Cortex of kidney (tissue), 1 donor: ENCODE measurements around the gene LRMDA.

Source experiments
- DNase-seq: peaks from one replicate; lab custom pipeline; 2025; lab: John Stamatoyannopoulos, UW

Gene LRMDA

DNA sequence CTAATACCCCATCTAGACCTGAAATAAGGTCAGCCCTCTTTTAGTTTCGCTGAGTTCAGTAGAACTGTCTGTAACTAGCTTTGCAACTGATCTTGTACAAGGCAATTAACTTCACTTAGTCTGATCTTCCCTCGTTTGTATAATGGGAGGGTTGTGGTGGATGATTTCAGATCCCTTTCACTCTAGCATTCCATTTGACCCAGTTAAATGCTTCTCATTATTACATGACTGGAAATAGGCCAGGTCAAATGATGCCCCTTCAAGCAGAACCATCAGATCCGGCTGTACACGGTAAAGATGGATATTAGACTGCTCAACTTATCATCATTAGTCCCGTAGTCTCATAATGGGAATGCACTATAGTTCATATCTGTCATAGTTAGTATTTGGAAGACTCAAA is 1009.0 kb downstream of the LRMDA start:
- no peak for DNase-seq

DNA sequence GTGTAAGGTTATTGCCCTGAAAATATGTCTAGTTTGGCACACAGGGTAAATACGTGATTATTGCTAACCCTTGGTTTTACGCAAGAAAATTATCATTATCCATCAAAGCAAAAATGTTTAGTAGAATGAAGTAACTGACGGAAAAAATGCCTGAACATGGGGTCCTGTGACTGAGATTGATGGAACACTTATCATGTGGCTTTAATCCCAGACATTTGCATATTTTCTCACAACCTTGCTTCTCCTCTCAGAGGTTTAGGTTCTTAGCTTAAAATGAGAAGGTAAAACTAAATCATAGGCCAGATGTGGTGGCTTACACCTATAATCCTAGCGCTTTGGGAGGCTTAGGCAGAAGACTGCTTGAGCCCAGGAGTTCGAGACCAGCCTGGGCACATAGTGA is 1010.7 kb downstream of the LRMDA start:
- DNase-seq = no peak

DNA sequence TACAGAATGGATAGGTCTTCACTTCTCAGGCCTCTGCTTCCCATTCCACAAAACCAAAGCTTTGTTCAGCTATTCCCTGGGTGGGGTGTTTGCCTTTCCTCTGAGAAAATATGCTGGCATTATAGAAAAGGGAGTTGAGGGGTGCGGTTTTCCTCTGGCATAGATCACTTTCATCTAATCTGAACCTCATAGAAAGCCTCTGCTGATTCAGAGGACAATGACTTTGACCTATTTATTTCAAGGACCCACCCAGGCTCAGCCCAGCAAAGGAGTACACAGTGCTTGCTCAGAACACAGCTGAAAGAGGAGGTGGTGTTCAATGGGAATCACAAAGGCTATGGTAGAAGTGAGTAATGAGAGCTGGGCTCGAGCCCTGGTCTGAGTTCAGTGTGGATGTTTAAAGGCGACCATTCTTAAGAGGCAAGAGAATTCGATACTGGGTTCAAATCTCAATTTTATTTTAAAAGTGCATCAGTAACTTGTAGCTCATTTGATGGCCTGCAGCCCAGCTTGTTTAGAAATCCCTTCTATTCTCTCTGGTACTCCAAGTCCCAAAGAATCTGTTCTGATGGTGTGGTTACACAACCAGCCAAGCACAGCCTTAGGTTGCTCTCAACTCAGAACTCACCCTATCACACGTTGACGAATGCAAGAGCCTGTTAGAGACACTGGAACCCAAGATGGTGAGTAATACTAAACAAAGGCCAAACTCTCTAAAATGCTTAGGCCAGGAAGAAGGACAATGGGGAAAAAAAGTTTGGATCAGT is 1012.8 kb downstream of the LRMDA start:
- no peak for DNase-seq

DNA sequence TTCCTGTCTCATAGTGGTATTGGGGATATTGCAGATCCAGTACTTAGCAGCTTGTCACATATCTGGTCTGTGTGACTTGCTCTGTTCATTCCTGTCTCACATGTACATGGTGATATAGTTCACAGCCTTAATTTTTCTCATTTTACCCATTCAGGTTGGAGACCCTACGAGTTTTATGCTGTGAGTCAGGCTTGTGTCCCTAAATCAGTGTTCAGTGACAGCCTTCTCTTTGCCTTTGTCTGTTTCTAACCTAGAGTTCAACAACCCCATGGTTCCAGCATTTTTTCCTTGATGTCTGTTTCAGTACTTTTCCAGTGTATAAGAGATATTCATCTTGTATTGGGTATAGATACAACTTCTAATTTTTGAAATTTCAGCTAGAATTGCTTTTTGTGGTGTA is 1016.2 kb downstream of the LRMDA start:
- DNase-seq = no peak

DNA sequence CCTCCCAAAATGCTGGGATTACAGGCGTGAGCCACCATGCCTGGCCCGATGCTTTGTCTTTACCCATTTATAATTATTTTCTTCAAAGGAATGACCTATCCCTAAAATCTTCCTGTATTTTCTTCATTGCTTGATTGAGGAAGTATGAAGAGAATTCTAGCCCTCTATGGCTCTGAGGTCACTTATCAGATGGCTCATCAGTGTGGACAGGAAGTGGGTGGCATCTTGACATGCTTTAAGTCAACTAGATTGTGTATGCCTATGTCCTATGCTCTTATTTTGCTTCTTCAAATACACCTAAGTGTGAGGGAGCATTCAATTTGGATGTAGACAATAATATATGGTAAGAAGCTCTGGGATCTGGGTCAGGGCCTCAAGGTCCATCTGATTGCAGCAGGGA is 1020.5 kb downstream of the LRMDA start:
- DNase-seq = no peak

DNA sequence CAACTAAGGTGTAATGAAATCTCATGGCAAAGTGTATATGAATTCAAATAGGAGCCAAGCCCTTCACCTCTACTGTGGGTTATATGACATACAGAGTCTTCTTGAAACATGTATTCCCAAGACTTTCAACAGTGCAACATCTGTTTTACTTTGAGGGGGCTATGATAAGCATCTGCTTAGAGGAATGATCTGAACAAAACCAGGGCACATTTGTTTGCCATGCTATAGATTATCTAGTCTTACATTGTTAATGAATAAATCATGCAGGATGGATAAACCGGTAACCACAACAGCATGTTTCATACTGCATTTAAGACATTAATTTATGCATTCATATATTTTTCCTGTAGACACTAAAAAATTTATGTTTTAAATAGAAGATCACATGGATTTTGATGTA is 1021.9 kb downstream of the LRMDA start:
- DNase-seq = no peak

DNA sequence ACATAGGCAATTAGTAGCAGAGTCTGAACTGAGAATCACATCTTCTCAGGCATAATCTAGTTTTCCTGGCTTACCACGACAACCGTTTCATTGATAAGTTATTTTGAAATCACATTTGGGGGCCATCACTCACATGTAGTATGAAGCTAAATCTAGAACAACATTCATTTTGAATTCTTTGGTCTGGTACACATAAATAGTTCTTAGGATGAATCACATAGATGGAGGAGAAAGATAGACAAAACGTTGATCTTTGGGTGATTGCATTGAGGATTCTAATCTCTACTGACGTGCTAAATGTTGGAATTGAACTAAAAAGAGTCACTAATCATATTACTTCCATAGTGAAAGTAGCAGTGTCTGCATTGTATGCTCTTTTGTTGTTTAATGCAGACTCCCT is 1022.6 kb downstream of the LRMDA start:
- DNase-seq = no peak

DNA sequence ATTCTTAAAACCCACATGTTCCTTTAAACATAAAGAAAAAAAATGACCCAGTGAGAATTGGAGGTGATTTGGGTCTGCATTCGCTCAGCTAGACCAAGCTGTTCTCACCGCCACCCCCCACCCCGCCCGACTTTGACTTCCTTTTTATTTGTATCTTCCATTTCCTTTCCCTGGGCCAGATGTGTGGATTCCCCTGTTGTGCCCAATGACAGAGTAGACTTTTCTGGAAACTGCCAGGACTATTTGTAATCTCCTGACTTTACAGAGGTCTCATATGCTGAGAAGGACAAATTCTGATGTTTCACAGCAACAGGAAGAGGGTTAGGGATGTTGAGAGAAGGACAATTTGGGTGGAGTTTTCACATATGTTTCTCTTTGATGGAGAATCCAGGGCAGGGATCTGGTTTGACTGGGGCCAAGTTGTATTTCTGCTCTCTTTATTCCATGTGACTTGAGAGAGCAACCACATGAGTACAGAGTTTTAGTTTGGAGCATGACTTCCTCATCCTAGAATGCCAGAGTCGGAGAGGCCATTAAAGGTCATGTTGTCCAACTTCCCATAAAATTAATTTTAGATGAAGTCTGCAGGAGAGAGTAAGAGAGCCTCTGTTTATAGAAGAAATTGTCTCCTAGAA is 1023.2 kb downstream of the LRMDA start:
- no peak for DNase-seq

DNA sequence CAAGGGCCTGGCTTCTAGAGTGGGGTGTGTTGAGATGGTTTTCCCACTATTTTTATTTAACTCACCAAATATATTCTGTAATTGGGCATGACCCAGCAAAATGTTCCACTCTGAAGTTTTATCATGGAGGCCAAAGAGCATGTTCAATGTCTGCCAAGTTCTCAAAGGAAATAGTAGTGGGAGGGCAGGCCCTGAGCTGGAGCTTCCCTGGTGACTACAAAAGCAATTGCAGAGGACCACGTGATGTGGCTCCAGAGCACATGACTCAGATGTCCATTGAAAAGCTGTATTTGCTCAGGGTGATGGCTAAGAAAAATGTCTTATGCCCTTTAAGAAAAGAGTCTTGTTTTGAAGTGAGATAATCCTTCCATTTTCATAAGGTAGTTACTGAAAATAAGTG is 1024.8 kb downstream of the LRMDA start:
- no peak for DNase-seq

DNA sequence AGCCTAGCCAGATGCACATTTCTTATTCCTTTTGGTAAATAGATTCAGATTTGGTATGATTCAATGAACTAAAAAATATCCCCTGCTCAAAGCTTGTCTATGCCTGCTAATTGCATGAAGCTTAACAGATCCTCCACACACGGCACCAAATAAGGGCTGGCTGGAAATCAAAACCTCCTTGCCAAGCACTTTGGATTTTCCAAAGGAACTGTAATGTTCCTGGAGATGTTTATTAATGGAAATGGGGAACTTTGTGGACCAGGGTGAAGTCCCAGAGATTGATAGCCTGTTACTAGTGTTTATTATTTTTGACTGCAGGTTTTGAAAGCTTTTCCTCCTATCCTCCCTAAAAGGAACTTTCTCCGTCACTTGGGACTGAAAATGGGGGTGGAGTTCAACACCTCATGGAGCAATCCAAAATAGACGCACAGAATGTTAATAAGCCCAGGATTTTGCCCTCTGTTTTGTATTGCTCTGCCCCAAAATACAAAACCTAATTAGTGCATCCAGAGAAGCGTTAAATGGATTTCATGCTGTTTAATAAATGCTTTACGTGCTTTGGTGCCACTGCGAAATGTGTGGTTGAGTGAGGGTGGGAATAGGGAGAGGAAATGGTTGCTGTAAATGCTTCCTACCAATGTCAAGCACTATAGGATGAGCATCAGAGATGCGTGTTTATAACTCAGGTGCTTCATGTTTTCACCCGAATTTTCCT is 1027.7 kb downstream of the LRMDA start:
- DNase-seq = no peak

DNA sequence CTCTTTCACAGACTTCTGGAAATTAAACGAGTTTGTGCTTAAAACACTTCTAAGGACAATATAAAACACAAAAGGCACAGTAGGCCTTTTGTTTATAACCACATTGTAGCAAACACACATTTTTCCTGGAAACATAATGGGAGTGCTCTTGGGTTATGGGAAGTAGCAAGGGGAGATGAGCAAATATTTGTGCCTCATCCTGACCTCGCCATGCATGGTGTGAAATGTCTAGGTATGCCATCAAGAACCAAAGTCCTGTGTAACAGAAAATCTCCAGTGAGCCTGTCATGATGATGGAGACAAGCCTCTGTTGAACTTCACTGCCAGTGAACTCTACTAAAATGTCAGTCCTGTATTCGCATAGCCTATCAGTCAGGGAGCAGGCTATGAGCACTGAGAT is 1029.6 kb downstream of the LRMDA start:
- DNase-seq = no peak

DNA sequence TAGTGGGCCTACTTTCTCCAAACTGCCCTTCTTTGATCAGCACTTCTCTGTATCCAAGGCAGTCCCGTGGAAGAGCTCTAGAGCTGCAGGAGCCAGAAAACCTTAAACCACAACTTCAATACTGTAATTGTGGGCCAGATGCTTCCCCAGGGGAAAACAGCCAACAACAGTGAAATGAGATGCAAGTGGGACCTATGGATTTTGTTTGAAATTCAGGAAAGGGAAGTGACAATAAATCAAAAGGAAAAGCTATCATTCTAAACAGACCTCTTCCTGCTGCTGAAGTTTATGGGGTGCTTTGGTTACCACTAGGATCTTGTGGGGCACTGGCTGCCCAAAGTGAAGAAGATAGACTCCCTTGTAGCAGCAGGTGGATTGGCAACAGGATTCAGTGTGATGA is 1031.7 kb downstream of the LRMDA start:
- no peak for DNase-seq

DNA sequence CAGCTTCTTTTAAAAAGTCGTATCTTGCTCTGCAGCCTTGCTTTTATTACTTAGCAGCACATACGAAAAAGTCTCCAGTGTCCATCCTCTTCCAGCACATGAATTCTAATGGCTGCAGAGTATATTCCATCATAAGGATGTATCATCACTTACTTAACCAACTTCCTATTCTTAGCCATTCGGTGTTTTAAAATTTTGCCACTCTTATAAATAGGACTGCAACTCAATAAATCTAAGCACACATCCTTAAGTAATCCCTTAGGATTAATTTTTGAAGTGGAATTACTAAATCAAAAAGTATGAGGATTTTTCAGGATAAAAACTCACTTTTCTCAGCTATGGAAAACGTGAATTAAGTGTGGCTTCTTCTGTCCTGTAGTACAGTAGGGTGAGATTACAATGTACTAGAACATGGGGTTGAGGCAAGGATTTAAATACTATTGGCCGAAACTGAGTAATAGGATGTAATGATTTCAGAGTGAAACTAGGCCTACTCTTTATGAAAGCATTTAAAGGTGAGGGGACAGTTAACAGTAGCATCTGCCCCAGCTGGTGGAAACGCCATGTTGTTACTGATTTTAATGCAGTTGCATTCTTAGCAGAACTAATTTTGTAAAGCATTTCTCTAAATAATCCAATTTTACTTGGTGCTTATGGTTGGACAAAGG is 1035.5 kb downstream of the LRMDA start:
- DNase-seq = no peak

DNA sequence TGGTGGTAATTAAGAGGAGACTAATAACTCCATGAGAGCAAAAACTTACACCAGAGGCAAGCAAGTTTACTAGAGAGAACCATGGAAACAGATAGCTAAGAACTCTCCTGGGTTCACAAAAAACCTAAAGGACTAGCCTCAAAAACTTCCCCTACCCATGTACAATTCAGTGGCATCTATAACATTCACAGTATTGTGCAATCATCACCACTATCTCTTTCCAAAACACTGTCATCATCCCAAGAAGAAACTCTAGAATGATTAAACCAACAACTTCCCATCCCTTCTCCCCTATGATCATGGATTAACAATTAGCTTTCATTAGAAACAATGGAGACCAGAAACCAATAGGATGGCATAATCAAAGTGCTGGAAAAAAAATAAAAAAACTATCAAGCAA is 1038.3 kb downstream of the LRMDA start:
- DNase-seq = no peak

DNA sequence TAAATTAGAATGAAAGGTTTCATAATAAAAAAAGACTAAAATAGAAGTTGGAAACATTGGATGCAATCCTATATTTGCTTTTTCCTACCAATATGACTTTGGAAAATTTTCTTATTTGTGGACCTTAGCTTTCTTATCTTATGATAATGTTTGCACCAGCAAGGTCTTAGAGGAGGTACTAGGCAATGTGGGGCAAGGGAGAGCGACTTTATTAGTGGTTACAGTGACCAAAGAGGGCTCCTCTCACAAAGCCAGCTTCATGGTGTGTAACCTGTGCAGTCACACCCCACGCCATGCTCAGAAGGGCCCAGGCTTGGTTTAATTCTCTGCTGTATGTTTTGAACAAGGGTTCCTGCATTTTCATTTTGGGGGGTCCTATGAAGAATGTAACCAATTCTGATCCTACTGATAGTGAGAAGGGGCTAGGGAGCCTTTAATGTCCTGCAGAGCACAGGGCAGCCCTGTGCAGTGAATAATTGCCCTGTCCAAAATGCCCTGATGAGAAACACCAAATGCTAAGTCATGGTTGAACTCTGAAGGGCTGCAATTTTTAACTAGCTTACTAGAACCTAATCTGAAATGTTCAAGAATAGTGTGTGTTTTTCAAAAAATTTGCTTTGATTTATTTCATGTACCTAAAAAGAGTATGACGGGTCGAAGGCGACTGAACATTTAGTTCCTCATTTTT is 1047.8 kb downstream of the LRMDA start:
- no peak for DNase-seq

DNA sequence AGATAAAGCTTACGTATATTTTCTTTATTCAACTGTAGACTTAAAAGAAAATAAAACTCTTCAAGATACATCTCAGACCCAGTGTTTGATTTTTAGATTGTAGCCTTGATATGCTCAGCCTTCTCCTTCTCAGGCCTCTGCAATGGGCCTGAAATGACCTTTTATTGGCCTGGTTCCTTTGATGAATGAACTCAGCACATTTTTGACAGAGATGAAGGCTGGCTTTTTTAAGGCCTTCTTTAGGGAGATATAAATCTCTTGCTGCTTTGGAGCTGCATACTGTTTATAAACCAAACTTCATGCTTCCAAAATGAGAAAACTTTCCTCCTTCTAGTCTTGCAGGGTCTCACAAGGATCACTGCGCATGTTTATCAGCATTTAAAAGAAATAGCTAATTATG is 1049.8 kb downstream of the LRMDA start:
- DNase-seq = no peak

DNA sequence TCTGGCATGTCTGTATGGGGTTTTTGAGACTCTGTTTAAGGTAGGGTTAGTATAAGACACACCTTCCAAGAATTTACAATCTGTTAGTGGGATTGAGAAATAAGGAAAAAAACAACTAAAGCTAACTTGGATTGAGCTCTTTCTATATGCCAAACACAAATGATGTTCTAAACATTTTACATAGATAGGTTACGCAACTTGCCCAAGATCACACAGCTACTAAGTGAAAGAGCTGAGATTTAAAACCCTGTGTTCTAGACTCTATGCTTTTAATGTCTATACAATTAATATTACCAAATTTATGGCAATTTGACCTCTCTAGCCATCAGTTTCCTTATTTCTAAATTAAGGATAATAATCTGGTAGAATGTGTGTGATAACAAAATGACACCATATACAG is 1056.2 kb downstream of the LRMDA start:
- DNase-seq = no peak

DNA sequence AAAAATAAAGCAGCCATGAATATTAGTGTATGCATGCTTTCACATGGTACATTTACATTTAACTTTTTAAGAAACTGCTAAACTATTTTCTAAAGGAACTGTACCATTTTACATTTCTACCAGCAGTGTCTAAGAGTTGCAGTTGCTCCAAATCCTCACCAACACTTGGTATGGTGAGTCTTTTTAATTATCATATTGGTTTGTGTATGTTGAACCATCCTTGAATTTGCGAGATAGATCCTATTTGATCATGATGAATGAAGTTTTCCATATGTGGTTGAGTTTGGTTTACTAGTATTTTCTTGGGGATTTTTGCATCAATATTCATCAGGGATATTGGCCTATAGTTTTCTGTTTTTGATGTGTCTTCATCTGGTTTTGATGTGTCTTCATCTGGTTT is 1057.2 kb downstream of the LRMDA start:
- no peak for DNase-seq

DNA sequence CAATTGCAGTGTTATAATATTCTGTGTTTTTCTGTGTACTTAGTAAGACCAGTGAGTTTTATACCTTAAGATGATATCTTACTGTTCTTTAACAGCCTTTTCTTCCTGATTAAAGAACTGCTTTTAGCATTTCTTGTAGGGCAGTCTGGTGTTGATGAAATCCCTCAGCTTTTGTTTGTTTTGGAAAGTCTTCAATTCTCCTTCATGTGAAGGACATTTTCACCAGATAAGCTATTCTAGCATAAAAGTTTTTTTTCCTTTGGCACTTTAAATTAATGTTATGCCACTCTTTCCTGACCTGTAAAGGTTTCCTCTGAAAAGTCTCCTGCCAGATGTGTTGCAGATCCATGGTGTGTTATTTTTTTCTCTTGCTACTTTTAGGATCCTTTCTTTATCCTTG is 1059.8 kb downstream of the LRMDA start:
- DNase-seq = no peak

DNA sequence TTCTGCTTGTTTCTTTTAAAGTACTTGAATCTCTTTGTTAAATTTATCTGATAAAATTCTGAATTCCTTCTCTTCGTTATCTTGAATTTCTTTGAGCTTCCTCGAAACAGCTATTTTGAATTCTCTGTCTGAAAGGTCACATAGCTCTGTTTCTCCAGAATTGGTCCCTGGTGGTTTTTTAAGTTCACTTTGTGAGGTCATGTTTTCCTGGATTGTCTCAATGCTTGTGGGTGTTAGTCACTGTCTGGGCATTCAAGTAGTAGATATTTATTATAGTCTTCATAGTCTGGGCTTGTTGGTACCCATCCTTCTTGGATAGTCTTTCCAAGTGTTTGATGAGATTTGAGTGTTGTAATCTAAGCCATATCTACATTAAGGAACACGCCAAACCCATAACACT is 1060.6 kb downstream of the LRMDA start:
- no peak for DNase-seq

DNA sequence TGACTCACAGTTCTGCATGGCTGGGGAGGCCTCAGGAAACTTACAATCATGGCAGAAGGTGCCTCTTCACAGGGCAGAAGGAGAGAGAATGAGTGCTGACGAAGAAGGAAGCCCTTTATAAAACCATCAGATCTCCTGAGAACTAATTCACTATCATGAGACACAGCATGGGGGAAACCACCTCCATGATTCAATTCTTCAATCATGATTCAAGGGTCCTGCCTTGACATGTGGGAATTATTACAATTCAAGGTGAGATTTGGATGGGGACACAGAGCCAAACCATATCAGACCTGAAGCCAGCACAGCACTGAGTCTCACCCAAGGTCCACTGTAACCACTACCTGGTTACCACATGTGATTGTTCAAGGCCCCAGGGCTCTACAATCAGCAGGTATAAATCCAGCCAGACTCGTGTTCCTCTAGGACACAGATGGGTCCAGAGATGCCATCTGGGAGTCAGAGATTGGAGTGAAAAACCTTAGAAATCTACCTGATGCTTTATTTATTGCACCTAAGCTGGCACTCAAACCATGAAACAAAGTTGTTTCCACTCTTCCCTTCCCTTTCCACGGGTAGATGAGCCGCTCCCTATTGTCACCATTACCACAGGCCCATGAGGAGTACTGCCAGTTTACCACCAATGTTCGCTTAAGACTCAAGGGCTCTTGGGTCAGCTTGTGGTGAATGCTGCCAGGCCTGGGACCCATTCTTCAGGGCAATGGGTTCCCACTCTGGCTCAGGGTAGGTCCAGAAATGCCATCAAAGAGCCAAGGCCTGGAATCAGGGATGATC is 1061.5 kb downstream of the LRMDA start:
- no peak for DNase-seq
